Measurements from ENCODE around the gene SERPINB4. TPM values are rescaled to one million over a fixed set of nuclear protein-coding genes. Genes with fewer than 3 reads are reported as not detected.
A peak's percentile ranks its signal among the peaks of the same experiment; 100 is the strongest.
"Not testable (repeated sequence)": the region's sequence is repeated elsewhere in the genome, so short reads cannot be mapped to it uniquely, and the experiment has no call there.

Gene SERPINB4
- total and polyA plus RNA-seq, 8 donors: not detected

DNA sequence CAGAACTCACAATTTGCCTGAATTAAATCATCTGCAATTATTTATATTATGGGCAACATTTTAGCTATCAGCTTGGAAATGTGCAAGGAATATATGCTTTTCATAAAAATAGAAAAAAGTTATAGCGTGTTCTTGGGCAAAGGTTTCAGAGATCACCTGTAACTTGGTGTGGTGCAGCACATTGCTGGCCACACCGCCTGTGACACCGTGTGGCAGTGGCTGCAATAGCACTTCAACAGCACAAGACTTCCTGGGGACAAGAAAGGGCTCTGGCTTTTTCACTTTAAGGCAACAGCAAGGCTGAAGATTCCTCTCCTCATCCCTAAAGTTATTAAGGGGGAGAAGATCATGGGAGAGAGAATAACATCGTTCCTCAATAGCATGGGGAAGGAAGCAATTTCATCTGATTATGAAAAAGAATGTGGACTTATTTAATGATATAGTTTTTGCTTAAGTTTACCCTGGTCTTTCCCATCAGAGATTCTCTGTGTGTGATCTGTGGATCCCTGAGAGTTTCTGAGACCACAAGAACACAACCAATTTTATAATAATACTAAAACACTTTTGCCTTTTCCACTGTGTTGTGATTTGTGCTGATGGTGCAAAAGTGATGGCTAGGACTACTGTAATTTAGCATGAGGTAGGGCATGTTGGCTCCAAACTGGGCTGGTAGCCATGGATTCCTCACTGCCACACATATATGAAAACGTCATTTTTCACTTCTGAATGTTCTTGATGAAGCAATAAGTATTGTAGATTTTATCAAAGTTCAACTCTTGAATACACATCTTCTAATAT lies 32.7 kb upstream of the SERPINB4 start:
- ATAC-seq: peak in 3 of 4 donors; percentile 54 to 70 (median 66)
- peak in 1 of 4 donors; percentile 14 for TF ChIP-seq CTCF (IDR thresholded peaks at IDR 0.05)
- Histone ChIP-seq H3K4me1 (peaks cover 0 to 7% (median 0%) of the 10 kb centered on the region in 3 donors), H3K27me3 (no peaks in the 10 kb centered on the region), H3K9me3 (no peaks in the 10 kb centered on the region), H3K4me3 (no peak overlapping the region), H3K36me3 (no peaks in the 10 kb centered on the region), H3K27ac (no peak overlapping the region)
- DNase-seq: peak in 1 of 6 donors; percentile 21
- WGBS, 2 donors: 16 to 20% methylated on average over 5 of the region's 5 CpGs
- intact Hi-C loops (cut with DNase I): no loop called here
- no peak for FAIRE-seq

GRCh38 chr18:63664571-63664970 lies 20.5 kb upstream of the SERPINB4 start:
- FAIRE-seq (no peak), DNase-seq (no peak), ATAC-seq (no peak)
- Histone ChIP-seq H3K4me3 (no peak overlapping the region), H3K27me3 (no peaks in the 10 kb centered on the region), H3K9me3 (no peaks in the 10 kb centered on the region), H3K4me1 (no peaks in the 10 kb centered on the region), H3K27ac (no peak overlapping the region), H3K36me3 (no peaks in the 10 kb centered on the region)
- intact Hi-C loops (cut with DNase I): no loop called here
- 69 to 70% methylated on average over 1 of the region's 1 CpG for WGBS, 2 donors
- TF ChIP-seq CTCF (IDR thresholded peaks at IDR 0.05): no peak

- H3K4me1 ChIP-seq; H3K27me3 ChIP-seq; H3K36me3 ChIP-seq; FAIRE-seq; H3K4me3 ChIP-seq; DNase-seq; H3K27ac ChIP-seq; intact Hi-C loops (cut with DNase I); H3K9me3 ChIP-seq; ATAC-seq: not testable (repeated sequence)
- 59 to 65% methylated on average over 2 of the region's 3 CpGs for WGBS, 2 donors
These were observed 17.7 kb upstream of the SERPINB4 start, which contains the start of gene SERPINB3 for GRCh38 chr18:63661750-63662149. SERPINB3 (minus strand) TSS chr18:63661893; CDS start chr18:63661216, 677 bp downstream.

DNA sequence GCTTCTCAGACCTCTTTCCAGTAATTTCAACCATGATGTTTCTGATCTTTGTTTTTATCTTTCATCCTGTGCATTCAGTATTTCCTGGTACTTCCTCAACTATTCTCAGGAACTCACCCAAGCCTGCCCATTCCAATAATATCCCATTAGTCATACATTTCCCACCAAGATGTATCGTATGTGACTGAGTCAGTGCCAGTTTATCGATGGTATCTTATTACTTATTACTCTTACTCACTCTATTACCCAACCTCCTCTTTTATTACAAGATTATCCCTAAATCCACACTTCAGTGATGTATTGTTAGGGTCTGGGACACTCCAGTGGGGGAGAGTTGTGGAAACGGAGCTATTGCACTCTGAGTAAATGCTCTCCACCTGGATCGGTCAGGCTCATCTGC lies 14.9 kb upstream of the SERPINB4 start:
- intact Hi-C loops (cut with DNase I); ATAC-seq; H3K36me3 ChIP-seq; DNase-seq; H3K27ac ChIP-seq; H3K9me3 ChIP-seq; H3K27me3 ChIP-seq; H3K4me1 ChIP-seq; FAIRE-seq; H3K4me3 ChIP-seq: not testable (repeated sequence)
- WGBS, 2 donors: 76 to 84% methylated on average over 4 of the region's 4 CpGs

- DNase-seq; FAIRE-seq; H3K27ac ChIP-seq; H3K9me3 ChIP-seq; intact Hi-C loops (cut with DNase I); H3K4me1 ChIP-seq; H3K27me3 ChIP-seq; ATAC-seq; H3K36me3 ChIP-seq; H3K4me3 ChIP-seq: not testable (repeated sequence)
- WGBS, 2 donors: 63 to 80% methylated on average over 3 of the region's 3 CpGs
These were observed 6.2 kb upstream of the SERPINB4 start for GRCh38 chr18:63650271-63650670.

GRCh38 chr18:63648241-63648640 lies 4.2 kb upstream of the SERPINB4 start:
- no peak for DNase-seq
- TF ChIP-seq CTCF (IDR thresholded peaks at IDR 0.05): no peak
- WGBS, 2 donors: 58 to 65% methylated on average over 7 of the region's 7 CpGs
- Histone ChIP-seq H3K4me3 (no peak overlapping the region), H3K4me1 (no peaks in the 10 kb centered on the region), H3K27ac (no peak overlapping the region), H3K36me3 (no peaks in the 10 kb centered on the region), H3K9me3 (no peaks in the 10 kb centered on the region), H3K27me3 (no peaks in the 10 kb centered on the region)
- ATAC-seq: no peak
- intact Hi-C loops (cut with DNase I): no loop called here
- FAIRE-seq: no peak
